IPS-18c (cell line): ENCODE results near the gene CIAO2B.
"Not testable (repeated sequence)": the region's sequence is repeated elsewhere in the genome, so short reads cannot be mapped to it uniquely, and the experiment has no call there.

Experiments
- H3K4me3 ChIP-seq: 2 replicates; pipeline ENCODE4 v1.7.0; 2013; ENCODE audit warnings: low read depth, mild to moderate bottlenecking, low read length, moderate library complexity; ENCODE audit not compliant: insufficient read depth
- H3K9me3 ChIP-seq: one replicate; pipeline ENCODE4 v1.6.1; 2013; ENCODE audit warnings: mild to moderate bottlenecking, low read length, moderate library complexity; ENCODE audit not compliant: control insufficient read depth, insufficient read depth

The CIAO2B gene

GRCh38 chr16:66959704-66960161 is 25.5 kb upstream of the CIAO2B start:
- no peaks in the 10 kb centered on the region for H3K9me3 ChIP-seq
- H3K4me3 ChIP-seq = no peak overlapping the region

DNA sequence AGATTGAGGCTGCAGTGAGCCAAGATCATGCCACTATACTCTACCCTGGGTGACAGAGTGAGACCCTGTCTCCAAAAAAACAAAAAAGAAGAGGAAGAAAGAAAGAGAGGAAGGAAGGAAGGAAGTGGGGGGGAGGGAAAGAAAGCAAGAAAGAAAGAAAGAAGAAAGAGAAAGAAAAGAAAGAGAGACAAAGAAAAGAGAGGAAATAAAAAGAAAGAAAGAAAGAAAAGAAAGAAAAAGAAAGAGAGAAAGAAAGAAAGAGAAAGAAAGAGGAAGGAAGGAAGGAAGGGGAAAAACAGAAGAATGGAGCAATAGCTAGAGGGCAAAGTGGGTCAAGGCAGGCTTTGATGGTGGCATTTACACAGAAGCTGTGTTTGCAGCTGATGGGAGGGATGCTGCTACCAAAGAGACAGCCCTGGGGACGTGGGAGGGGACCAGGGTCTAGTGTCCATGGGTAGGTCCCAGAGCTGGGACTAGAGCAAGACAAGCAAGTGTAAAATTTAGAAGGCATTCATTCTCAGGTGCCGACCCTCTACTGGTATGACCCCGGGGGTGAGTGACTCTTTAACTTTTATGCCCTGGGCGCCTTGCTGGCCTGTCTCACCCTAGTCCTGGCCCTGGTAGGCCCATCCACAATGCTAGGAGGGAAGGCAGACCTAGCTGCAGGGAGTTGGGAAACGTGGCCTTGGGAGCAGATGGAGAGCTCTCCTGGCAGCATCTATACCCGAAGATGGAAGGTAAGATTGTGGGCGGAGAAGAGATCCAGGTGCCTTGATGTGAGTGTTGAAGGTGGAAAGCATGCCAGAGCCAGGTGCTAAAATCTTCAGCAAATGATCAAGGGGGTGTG is 24.9 kb upstream of the CIAO2B start:
- Histone ChIP-seq H3K4me3 (no peak overlapping the region), H3K9me3 (no peaks in the 10 kb centered on the region)

DNA sequence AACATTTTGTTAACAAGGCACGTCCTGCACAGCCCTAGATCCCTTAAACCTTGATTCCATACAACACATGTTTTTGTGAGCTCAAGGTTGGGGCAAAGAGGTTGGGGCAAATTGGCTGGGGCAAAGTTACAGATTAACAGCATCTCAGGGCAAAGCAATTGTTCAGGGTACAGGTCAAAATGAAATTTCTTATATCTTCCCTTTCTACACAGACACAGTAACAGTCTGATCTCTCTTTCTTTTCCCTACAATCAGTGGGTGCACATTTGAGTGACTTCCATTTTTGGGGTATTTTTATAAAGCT is 21.9 kb upstream of the CIAO2B start:
- not testable (repeated sequence) for H3K4me3 ChIP-seq, H3K9me3 ChIP-seq

- not testable (repeated sequence) for H3K9me3 ChIP-seq, H3K4me3 ChIP-seq
Measured at GRCh38 chr16:66955363-66956153, 21.4 kb upstream of the CIAO2B start.

DNA sequence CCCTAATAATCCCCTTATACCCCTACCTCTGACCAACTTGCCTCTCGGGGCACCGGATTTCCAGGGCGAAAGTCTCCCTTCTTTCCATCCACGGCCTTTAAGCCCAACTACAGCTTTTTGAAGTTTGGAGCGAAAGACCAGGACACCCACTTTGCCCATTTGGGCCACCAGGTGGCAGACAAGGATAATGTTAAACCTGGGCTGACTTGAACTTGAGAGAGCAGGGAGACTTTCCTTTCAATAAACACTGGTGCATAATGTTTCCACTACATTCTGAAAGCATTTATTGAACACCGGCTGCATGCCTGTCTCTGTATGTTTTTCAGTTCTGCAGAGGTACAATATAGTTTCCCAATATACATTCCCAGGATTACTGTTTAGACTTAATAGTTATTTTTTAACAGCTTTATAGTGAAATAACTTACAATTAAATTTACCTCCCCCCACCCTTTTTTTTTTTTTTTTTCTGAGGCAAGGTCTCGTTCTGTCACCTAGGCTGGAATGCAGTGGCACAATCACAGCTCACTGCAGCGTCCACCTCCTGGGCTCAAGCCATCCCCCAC is 20.0 kb upstream of the CIAO2B start:
- no peak overlapping the region for H3K4me3 ChIP-seq
- H3K9me3 ChIP-seq = no peaks in the 10 kb centered on the region

GRCh38 chr16:66953462-66954096 is 19.4 kb upstream of the CIAO2B start:
- H3K9me3 ChIP-seq = no peaks in the 10 kb centered on the region
- H3K4me3 ChIP-seq = no peak overlapping the region

- H3K9me3 ChIP-seq = no peaks in the 10 kb centered on the region
- no peak overlapping the region for H3K4me3 ChIP-seq
Measured at GRCh38 chr16:66952430-66953110, 18.4 kb upstream of the CIAO2B start.

DNA sequence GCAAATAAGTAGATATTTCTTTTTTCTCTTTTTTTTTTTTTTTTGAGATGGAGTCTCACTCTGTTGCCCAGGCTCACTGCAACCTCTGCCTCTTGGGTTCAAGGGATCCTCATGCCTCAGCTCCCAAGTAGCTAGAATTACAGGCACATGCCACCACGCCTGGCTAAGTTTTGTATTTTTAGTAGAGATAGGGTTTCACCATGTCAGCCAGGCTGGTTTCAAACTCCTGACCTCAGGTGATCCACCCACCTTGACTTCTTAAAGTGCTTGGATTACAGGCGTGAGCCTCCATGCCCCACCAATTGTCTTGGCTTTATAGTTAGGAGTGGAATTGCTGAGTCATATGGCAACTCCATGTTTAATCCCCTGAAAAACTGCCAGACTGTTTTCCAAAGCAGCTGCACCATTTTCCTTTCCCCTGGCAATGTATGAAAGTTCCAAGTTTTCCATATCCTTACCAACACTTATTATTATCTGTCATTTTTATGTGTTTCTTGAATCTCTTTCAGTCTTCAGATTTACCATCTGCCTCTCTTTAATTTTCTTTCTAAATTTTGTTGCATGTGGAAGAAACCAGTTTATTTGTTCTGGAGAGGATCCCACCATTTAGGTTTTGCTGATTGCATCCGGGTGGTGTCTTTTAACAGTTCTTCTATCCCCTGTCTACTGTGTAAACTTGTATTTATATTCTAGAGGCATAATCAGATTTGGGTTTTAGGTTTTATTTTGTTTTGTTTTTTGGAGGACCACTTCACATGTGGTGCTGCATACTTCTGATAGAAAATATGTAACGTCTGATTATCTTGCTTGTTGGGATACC is 17.0 kb upstream of the CIAO2B start:
- no peak overlapping the region for H3K4me3 ChIP-seq
- no peaks in the 10 kb centered on the region for H3K9me3 ChIP-seq

- Histone ChIP-seq H3K4me3 (no peak overlapping the region), H3K9me3 (no peaks in the 10 kb centered on the region)
Measured at GRCh38 chr16:66950437-66950836, 16.2 kb upstream of the CIAO2B start.

- Histone ChIP-seq H3K4me3 (no peak overlapping the region), H3K9me3 (no peaks in the 10 kb centered on the region)
Measured at GRCh38 chr16:66949472-66949871, 15.3 kb upstream of the CIAO2B start.

- no peaks in the 10 kb centered on the region for H3K9me3 ChIP-seq
- no peak overlapping the region; the same call in 1 of the 2 replicates for H3K4me3 ChIP-seq
Measured at GRCh38 chr16:66948837-66949225, 14.6 kb upstream of the CIAO2B start.

DNA sequence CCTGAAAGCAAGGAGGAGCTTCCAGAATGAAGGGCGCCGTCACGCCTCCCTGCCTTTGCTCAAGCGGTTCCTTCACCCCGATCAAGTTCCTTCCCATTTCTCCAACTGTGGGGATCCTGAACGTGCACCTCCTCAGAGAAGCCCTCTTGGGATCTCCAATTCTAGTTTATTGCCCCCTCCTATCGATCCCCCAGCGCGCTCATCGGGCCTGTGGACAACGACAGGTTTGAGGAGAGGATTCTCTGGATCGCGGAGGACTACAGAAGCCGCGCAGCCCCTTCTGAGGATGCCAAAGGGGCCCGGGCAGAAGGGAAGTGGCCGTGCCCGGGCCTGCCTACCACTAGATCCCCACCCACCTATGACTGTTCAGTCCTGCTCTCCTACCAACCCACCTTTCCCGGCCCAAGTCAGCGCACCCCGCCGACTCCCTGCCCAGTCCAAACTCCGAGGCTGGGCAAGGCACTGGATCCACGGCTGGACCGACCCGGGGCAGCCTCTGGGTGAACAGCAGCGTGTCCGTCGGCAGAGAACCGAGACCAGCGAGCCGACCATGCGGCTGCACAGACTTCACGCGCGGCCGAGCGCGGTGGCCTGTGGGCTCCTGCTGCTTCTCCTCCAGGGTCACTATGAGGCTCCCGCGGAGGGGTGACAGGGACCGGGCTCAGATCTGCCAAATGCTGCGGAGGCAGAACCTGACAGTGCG is 14.1 kb upstream of the CIAO2B start:
- Histone ChIP-seq H3K9me3 (no peaks in the 10 kb centered on the region), H3K4me3 (peak overlapping the region; percentile 43)

DNA sequence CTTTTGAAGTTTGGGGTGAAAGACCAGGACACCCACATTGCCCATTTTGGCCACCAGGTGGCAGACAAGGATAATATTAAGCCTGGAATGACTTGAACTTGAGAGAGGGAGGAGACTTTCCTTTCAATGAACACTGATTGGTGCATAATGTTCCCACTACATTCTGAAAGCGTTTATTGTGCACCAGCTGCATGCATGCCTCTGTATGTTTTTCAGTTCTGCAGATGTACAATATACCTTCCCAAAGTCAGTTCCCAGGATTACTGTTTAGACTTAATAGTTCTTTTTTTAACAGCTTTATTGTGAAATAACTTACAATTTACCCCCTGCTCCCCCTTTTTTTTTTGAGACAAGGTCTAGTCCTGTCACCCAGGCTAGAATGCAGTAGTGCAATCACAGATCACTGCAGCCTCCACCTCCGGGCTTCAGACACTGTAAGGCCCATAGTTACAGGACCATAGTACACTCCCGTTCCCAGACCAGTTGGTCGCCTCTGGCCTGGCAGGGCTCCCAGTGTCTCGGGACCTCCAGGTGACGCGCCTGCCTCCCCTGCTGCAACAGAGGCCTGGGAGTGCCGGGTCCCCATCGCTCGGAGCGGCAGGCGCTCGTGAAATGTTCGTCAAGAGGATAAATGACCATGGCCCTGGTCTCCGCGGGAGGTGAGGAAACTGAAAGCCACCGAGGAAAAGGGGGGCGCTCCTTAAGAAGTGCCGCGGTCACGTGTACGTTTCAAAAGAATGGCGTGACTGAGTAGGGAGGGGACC is 13.3 kb upstream of the CIAO2B start:
- Histone ChIP-seq H3K9me3 (no peaks in the 10 kb centered on the region), H3K4me3 (peak overlapping the region; percentile 43; the same call in 1 of the 2 replicates)

- no peak overlapping the region for H3K4me3 ChIP-seq
Measured at GRCh38 chr16:66946974-66947301, 12.7 kb upstream of the CIAO2B start.

GRCh38 chr16:66946541-66946940 is 12.3 kb upstream of the CIAO2B start:
- Histone ChIP-seq H3K9me3 (no peaks in the 10 kb centered on the region), H3K4me3 (no peak overlapping the region)

More at GRCh38 chr16:66946974-66947301, 12.7 kb upstream of the CIAO2B start:
- no peaks in the 10 kb centered on the region for H3K9me3 ChIP-seq
